HG03066 (cell line): ENCODE results near the gene CDK19.

Experiments
- ATAC-seq: cut with Tn5 transposase; IDR thresholded peaks from one replicate; pipeline ENCODE4 v1.9.1; 2021; ENCODE audit warnings: low read depth; ENCODE audit not compliant: unreplicated experiment

CDK19 gene

DNA sequence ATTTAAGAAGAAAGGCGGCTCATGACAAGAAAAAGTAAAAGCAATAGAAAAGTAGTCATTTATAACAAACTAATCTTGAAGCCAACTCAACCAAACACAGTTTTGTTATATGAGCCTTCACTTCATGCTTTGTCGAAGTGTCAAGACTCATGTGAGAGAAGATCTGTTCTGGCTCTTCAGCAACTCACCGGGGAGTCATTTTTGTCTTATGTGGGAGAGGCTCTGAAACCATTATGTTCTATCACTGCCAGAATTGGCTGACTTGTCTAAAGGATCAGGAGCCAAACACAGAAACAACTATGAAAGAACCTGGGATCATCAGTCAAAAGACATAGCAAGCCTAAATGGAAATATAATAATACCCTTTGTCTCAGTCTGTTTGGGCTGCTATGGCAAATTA is 105.2 kb downstream of the CDK19 start:
- no peak for ATAC-seq

DNA sequence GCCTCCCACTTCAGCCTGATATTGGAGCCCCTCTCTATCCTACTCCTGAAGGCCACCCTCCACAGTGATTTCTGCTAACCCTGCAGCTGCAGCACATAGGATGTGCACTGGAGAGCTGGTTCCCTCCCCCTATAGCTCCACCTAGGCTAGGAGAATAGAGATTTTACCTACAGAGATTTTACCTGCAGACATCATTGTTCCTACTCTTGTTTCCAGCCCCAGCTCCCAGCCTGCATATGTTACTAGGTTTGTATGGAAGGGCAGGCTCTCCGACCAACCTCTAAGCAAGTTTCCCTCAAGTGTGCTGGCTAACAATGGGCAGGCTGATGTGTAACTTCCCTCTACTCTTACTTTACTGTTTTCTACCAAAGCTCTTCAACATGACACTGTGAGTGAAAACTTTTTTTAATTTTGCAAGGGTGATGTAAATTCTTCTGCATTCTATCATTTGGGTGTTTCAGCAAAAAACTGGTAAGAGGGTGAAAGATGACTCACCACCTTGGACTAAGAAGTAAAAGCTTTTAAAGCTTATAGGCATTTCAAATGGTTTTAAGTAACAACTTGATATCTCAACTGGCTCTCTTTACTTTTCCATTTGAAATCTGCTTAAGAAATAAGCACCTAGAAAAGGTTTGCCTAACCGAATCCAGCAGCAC is 106.8 kb downstream of the CDK19 start:
- ATAC-seq = no peak

DNA sequence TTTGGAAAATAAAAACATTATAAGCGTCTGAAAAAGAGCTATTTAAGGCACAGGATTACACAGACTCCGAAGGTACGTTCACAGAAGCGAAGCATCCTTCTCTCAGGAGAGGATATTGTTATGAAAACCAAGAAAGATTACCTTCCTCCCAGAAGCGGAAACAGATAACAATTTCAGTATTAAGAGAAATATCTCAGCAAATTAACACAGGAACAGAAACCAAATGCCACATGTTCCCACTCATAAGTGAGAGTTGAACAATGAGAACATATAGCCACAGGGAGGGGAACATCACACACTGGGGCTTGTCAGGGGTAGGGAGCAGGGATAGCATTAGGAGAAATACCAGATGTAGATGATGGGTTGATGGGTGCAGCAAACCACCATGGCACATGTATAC is 109.7 kb downstream of the CDK19 start:
- no peak for ATAC-seq

- ATAC-seq = no peak
Measured at GRCh38 chr6:110703906-110704594, 111.2 kb downstream of the CDK19 start.

GRCh38 chr6:110703010-110703905 is 112.0 kb downstream of the CDK19 start:
- no peak for ATAC-seq

DNA sequence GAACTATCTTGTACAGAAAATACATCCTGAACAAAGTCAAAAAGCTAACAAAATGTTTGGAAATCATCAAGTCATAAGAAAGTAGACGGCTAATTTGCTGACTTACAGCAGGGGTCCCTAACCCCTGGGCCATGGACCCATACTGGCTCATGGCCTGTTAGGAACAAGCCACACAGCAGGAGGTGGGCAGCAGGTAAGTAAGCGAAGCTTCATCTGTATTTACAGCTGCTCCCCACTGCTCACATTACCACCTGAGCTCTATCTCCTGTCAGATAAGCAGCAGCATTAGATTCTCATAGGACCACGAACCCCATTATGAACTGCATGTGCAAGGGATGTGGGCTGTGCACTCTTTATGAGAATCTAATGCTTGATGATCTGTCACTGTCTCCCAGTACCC is 115.5 kb downstream of the CDK19 start:
- ATAC-seq = no peak

DNA sequence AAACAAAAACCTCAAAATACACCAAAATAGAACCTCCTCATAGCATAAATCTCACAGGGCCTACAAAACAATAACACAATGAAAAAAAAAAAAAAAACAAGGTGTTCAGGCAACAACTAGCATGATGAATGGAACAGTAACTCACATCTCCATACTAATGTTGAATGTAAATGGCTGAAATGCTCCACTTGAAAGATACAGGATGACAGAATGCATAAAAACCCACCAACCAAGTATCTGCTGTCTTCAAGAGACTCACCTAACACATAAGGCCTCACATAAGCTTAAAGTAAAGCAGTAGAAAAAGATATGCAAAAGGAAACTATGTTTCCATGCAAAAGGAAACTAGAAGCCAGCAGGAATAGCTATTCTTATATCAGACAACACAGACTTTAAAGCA is 121.3 kb downstream of the CDK19 start:
- ATAC-seq = no peak

DNA sequence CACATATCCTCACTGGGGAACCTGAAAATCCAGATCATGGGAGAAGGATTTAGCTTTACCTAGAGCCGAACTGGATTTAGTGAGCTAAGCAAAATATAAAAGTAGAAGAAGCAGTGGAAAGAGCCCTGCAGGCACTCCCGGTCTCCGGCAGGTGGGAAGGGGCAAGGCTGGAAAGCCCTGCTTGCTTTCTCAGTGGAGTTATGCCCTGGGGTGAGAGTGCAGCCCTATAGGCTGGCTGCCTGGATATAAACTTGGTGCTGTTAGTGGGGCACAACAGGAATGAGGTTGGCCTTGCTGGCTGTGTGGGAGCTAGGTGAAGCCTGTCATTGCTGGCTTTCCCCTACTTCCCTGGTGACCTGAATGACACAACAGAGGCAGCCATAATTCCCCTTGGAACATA is 122.0 kb downstream of the CDK19 start:
- ATAC-seq = no peak

DNA sequence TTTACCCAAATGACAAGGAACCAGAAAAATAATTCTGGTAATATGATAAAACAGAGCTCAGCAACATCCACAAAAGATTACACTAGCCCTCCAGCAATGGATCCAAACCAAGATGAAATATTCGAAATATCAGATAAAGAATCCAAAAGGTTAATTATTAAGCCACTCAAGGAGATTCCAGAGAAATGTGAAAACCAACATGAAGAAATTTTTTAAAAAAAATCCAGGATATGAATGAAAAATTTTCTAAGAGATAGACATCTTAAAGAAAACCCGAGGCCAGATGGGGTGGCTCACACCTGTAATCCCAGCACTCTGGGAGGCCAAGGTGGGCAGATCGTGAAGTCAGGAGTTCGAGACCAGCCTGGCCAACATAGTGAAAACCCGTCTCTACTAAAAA is 124.4 kb downstream of the CDK19 start:
- no peak for ATAC-seq

- ATAC-seq = no peak
Measured at GRCh38 chr6:110690106-110690654, 125.1 kb downstream of the CDK19 start.

DNA sequence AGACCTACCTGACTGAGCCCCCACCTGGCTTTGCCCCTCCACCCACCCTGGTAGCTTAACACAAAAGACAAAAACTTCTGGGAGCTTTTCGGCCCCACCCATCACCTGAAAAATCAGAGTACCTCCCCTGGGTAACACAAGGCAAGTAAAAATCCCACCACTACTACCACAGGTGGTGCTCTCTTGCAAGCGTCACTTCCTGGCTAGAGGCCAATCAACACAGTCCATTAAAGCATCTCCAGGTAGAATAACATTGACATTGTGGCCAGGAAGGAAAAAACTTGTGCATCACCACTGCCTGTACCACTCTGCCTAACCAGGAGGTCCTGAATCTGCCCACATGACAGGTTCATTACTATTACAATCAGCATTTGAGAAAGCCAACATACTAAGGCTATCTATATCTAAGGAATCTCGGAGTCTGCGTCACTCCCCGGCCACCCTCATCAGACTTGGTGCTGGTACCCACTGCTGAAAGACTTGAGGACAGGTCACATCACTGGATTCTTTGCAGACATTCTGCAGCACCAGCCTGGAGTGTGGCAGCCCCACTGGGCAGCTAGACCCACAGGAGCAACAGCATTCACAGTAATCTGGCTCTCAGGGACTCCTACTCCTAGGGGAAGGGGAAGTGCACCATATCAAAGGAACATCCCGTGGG is 125.9 kb downstream of the CDK19 start:
- ATAC-seq = no peak

DNA sequence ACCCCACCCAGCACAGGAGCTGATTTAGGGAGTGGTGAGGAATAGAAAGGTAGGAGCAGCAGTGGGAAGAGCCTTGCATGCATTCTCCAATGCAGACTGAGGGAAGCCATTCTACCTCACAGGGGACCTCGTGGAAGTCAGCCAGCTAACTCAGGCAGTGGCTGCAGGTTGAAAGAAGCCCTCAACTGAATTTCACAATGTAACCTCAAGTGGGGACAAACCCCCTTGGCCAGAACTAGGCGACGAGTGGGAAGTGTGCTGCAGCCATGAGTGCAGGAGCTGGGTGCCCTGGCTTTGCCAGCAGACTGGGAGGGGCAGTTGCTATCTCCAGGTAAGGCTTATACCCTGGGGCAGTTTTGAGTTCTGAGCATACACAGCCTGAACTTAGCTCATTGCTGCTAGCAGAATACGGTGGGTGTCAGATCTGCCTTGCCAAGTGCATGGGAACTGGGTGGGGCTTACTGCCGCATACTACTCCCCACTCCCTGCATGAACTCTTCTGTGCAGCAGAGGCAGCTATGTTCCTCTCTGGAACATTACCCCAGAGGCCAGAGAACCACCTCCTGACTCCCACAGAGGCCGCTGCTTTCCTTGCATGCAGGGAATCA is 126.5 kb downstream of the CDK19 start:
- ATAC-seq = no peak

DNA sequence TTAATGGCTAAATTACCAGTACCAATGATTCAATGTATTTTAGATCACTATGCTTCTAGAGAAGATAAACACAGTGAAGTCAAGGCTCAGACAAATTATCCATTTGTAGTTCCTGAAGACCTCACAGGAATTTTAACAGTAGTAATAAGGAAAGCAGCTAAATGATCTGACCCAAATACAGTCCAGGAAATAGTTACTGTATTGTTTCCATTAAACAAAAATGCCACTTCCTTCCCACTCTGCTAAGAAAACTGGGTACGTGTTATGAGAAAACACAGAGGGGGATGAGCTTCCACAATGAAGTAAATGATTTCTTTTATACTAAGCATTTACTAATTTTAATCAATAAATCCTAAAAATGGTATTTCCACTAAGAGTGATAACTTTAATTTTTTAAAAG is 127.9 kb downstream of the CDK19 start:
- no peak for ATAC-seq

DNA sequence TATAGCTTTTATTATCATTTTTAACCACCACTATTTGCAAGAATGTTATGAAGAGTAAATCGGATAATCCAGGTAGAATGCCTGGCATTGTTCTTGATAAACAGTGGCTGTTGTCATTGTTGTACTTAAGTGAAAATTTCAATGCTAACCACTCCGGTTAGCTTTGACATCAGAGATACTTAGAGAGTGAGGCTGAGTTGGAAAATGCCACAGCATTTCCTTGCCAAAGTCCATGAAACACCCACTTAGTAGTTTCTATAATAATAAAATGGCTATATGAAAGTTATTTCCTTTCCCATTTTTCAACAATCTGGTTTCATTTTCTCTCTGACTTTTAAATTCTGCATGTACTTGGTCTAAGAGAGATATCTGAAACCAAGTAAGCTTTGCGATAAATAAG is 132.0 kb downstream of the CDK19 start:
- ATAC-seq = no peak

GRCh38 chr6:110682460-110682853 is 132.8 kb downstream of the CDK19 start:
- peak; percentile 96 for ATAC-seq

GRCh38 chr6:110681543-110682459 is 133.5 kb downstream of the CDK19 start:
- no peak for ATAC-seq

- ATAC-seq = no peak
Measured at GRCh38 chr6:110676396-110676795, 138.9 kb downstream of the CDK19 start.

GRCh38 chr6:110674096-110674495 is 141.2 kb downstream of the CDK19 start:
- ATAC-seq = no peak

DNA sequence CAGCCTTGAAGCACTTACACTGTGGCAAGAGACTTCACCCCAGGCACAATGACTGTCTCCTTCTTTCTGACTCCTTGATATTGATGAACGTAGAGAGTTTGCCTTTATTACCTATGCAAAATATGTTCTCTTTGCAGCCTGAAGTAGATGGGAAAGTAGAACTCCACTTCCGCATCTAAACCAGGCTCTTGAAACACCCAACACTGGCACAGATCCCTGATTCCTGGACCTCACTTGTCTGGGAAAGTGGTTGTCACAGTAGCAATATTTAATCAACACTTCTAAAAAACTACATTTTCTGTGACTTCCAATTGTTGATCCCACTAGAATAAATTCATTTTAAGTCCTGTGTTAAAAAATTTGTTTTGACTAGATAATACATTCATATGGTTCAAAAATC is 143.1 kb downstream of the CDK19 start:
- ATAC-seq = no peak
